Epithelial cell of esophagus (primary cell): ENCODE data around the gene FSTL4.
A peak's percentile ranks its signal among the peaks of the same experiment; 100 is the strongest.

Experiments
- DNase-seq: peaks from one replicate; pipeline ENCODE4 v3.0.0; 2010; ENCODE audit warnings: low read depth
- H3K4me3 ChIP-seq: 2 replicates; pipeline ENCODE4 v1.5.1; 2011; ENCODE audit warnings: mild to moderate bottlenecking, low read length, control low read depth
- TF ChIP-seq, protein P1 (sequence below): IDR thresholded peaks from 2 replicates; pipeline ENCODE4 v1.5.1; 2011; ENCODE audit warnings: low read depth, mild to moderate bottlenecking, low read length, control low read depth, inconsistent platforms; ENCODE audit not compliant: insufficient read depth; ENCODE audit errors: missing control alignments

The FSTL4 gene

GRCh38 chr5:133423011-133423617 lies 189.2 kb downstream of the FSTL4 start:
- TF ChIP-seq, protein P1, sequence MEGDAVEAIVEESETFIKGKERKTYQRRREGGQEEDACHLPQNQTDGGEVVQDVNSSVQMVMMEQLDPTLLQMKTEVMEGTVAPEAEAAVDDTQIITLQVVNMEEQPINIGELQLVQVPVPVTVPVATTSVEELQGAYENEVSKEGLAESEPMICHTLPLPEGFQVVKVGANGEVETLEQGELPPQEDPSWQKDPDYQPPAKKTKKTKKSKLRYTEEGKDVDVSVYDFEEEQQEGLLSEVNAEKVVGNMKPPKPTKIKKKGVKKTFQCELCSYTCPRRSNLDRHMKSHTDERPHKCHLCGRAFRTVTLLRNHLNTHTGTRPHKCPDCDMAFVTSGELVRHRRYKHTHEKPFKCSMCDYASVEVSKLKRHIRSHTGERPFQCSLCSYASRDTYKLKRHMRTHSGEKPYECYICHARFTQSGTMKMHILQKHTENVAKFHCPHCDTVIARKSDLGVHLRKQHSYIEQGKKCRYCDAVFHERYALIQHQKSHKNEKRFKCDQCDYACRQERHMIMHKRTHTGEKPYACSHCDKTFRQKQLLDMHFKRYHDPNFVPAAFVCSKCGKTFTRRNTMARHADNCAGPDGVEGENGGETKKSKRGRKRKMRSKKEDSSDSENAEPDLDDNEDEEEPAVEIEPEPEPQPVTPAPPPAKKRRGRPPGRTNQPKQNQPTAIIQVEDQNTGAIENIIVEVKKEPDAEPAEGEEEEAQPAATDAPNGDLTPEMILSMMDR = no peak
- peak; percentile 46 for DNase-seq
- H3K4me3 ChIP-seq = no peak overlapping the region

- TF ChIP-seq, protein P1 = no peak
- no peak for DNase-seq
- H3K4me3 ChIP-seq = no peak overlapping the region
Observed at GRCh38 chr5:133421806-133422205, 190.5 kb downstream of the FSTL4 start.

GRCh38 chr5:133421394-133421793 lies 190.9 kb downstream of the FSTL4 start:
- TF ChIP-seq, protein P1 = peak; percentile 11
- no peak overlapping the region for H3K4me3 ChIP-seq
- peak; percentile 30 for DNase-seq

DNA sequence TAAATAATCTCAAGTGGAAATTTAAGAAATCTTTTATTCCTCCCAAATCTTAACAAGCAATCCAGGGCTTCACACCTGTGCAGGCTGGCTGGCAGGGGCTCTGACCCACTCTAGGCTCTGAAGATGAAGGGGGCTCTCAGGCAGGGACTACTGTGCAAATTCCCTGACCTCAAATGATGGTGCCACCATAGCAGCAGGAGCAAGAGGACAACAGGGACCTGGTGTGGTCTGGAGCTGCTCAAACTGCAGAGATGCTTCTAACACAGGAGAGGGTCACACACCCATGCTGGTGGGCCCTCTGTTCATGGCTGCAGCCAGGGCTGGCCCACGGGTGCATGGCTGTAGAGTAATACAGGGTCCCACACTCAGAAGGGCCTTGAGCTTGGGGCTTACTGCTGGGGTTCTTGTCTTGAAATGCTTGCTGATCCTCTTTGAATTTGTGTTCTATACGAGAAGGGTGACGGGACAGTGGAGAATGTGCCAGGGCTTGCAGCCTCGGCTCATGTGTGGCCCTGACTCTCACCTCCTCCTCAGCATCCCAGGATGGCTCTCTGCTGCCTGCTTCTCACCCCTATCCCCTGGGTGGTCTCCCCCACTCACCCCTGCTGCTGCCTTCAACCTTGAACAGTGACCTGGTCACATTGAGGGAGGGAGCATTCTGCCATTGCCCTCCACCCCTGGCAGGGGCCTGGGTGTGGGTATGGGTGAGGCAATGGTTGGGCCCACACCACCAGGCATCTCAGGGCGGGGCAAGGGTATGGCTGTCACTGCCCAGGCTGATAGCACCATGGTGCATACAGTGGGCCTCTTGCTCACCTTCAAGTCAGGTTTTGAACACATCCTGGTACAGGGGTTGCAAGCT lies 191.7 kb downstream of the FSTL4 start:
- TF ChIP-seq, protein P1 = no peak
- no peak overlapping the region for H3K4me3 ChIP-seq
- DNase-seq = no peak

- H3K4me3 ChIP-seq = no peak overlapping the region
- DNase-seq = no peak
- TF ChIP-seq, protein P1 = no peak
Observed at GRCh38 chr5:133415906-133416305, 196.4 kb downstream of the FSTL4 start.

DNA sequence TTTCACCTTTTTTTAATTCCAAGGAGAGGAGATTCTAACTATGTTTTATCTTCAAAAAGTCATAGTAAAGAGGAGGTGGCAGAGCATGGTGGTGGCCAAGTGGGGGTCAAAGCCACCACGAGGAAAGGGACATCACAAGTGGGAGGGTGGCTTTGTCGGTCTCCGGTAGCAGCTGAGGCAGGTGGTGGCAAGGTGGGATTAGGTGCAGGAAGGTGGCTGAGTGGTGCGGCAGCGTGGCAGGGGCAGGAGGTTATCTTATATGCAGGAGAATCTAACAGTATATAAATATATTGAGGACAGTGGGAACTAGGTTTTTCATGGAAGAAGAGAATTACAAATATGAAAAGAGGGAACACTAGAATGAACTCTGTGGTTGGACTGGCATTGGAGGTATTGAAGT lies 196.8 kb downstream of the FSTL4 start:
- no peak overlapping the region for H3K4me3 ChIP-seq
- TF ChIP-seq, protein P1 = no peak
- no peak for DNase-seq
